GM10266 (cell line): ENCODE results near the gene MIER1.

Source experiments
- DNase-seq: peaks from one replicate; pipeline ENCODE4 v3.0.0; 2012; ENCODE audit errors: extremely low spot score
- CTCF ChIP-seq: IDR thresholded peaks from 2 replicates; pipeline ENCODE4 v1.5.1; 2012; ENCODE audit warnings: mild to moderate bottlenecking, low read depth; ENCODE audit not compliant: control insufficient read depth, insufficient read depth; ENCODE audit errors: missing control alignments

MIER1 gene

GRCh38 chr1:67029472-67029871 is 104.7 kb downstream of the MIER1 start:
- TF ChIP-seq CTCF: no peak
- no peak for DNase-seq

- TF ChIP-seq CTCF: no peak
Observed at GRCh38 chr1:67031121-67031858, 106.5 kb downstream of the MIER1 start.

GRCh38 chr1:67031859-67032247 is 107.1 kb downstream of the MIER1 start:
- no peak for TF ChIP-seq CTCF
- DNase-seq: no peak

More at GRCh38 chr1:67031121-67031858, 106.5 kb downstream of the MIER1 start:
- no peak for DNase-seq
